ENCODE results near the gene LRRC73. TPM values are rescaled to one million over a fixed set of nuclear protein-coding genes. Genes with fewer than 3 reads are reported as not detected.

LRRC73 gene
- total RNA-seq, 1 experiment from 2014 or later = 0.58 TPM

GRCh38 chr6:43478008-43478372 lies 32.2 kb downstream of the LRRC73 start:
- H3K9me3 ChIP-seq (ENCODE audit: low read depth, low read length, poor library complexity, severe bottlenecking) = no peaks in the 10 kb centered on the region
- no peaks in the 10 kb centered on the region for H3K36me3 ChIP-seq (ENCODE audit: insufficient read depth, low read length, poor library complexity, severe bottlenecking)
- intact Hi-C loops (cut with micrococcal nuclease; ENCODE audit: unreplicated experiment) = no loop called here
- ChIA-PET CTCF (interaction anchor here (0.5 to 0.7 kb wide), 2 partner anchors 15 to 219 kb away, joined by 3 read pairs; no protein-coding TSS in a partner anchor), POLR2A (ENCODE audit: low non-redundant PET) (interaction anchor here (0.6 kb wide), 1 partner anchor 611 kb away, joined by 5 read pairs; no protein-coding TSS in a partner anchor)
- DNase-seq (ENCODE audit: low spot score) = no peak
- peak overlapping the region; percentile 89 for H3K27ac ChIP-seq (ENCODE audit: low read depth, low read length, poor library complexity, severe bottlenecking)
- H3K4me1 ChIP-seq (ENCODE audit: insufficient read depth, low read length, poor library complexity, severe bottlenecking) = peaks cover 33% of the 10 kb centered on the region
- TF ChIP-seq EZH2 (IDR thresholded peaks at IDR 0.05; ENCODE audit: borderline replicate concordance, low read depth, low read length, poor library complexity, severe bottlenecking) = no peak
- TF ChIP-seq, protein P1, sequence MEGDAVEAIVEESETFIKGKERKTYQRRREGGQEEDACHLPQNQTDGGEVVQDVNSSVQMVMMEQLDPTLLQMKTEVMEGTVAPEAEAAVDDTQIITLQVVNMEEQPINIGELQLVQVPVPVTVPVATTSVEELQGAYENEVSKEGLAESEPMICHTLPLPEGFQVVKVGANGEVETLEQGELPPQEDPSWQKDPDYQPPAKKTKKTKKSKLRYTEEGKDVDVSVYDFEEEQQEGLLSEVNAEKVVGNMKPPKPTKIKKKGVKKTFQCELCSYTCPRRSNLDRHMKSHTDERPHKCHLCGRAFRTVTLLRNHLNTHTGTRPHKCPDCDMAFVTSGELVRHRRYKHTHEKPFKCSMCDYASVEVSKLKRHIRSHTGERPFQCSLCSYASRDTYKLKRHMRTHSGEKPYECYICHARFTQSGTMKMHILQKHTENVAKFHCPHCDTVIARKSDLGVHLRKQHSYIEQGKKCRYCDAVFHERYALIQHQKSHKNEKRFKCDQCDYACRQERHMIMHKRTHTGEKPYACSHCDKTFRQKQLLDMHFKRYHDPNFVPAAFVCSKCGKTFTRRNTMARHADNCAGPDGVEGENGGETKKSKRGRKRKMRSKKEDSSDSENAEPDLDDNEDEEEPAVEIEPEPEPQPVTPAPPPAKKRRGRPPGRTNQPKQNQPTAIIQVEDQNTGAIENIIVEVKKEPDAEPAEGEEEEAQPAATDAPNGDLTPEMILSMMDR (conservative IDR thresholded peaks at IDR 0.05; ENCODE audit: low read depth, low read length) = no peak
- TSS peak; percentile 54 for BruUV-seq (replicated peaks)
- H3K27me3 ChIP-seq (replicated peaks; ENCODE audit: insufficient read depth, low read depth, low read length, poor library complexity) = no peaks in the 10 kb centered on the region
- peak overlapping the region; percentile 74 for H3K4me3 ChIP-seq (ENCODE audit: low read depth, low read length, poor library complexity, severe bottlenecking)

DNA sequence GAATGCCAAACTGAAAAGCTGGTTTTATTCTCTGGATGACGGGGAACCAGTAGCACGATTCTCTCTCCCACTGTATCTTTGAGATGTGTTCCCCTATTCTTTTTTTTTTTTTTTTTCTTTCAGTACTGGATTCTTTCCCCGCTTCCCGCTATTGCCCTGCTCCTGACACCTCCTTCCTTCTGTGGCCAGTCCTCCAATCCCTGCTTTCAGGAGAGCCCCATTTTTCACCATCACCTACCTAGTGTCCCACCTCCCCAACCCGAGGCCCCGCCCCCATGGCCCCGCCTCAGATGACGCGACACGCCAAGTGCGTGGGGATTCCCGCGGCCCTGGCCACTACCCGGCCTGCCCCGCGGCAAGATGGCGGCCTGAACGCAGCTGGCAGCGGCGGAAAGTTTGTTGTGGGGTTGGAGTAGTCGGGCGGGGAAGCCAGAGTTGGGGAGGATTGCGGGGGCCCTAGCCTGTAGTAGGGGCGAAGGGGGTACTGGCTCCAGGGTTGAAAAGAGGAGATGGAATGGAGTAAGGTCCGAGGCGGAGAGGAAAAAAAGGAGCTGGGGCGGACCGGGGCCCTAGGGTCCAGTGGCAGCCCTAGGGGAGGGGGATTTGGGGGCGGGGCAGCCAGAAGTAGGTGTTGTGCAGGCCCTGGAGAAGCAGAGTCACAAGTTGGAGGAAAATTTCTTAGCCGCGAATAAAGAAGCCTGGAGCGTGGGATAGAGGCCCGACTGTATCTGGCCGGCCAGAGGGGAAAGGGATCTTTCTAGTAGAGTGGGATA lies 32.7 kb downstream of the LRRC73 start, which contains the start of gene TJAP1:
Gene TJAP1 (plus strand): TSS at position 336 of the 773 bp plus-strand sequence. CDS start 21,432 bp downstream, outside the sequence.
- DNase-seq (ENCODE audit: low spot score) = peak; percentile 94
- H3K36me3 ChIP-seq (ENCODE audit: insufficient read depth, low read length, poor library complexity, severe bottlenecking) = no peaks in the 10 kb centered on the region
- H3K27ac ChIP-seq (ENCODE audit: low read depth, low read length, poor library complexity, severe bottlenecking) = peak within 1 kb of the TSS; percentile 89
- no peaks in the 10 kb centered on the region for H3K9me3 ChIP-seq (ENCODE audit: low read depth, low read length, poor library complexity, severe bottlenecking)
- ChIA-PET CTCF (interaction anchor here (0.5 to 0.7 kb wide), 2 partner anchors 16 to 218 kb away, joined by 3 read pairs; no protein-coding TSS in a partner anchor), POLR2A (ENCODE audit: low non-redundant PET) (interaction anchor here (0.6 to 0.7 kb wide), 2 partner anchors 353 to 611 kb away, joined by 5 to 6 read pairs; no protein-coding TSS in a partner anchor)
- no TSS peak for BruUV-seq (replicated peaks)
- peak within 1 kb of the TSS; percentile 74 for H3K4me3 ChIP-seq (ENCODE audit: low read depth, low read length, poor library complexity, severe bottlenecking)
- peaks cover 33% of the 10 kb centered on the region for H3K4me1 ChIP-seq (ENCODE audit: insufficient read depth, low read length, poor library complexity, severe bottlenecking)
- TF ChIP-seq, protein P1 (conservative IDR thresholded peaks at IDR 0.05; ENCODE audit: low read depth, low read length) = no peak
- TF ChIP-seq EZH2 (IDR thresholded peaks at IDR 0.05; ENCODE audit: borderline replicate concordance, low read depth, low read length, poor library complexity, severe bottlenecking) = no peak
- intact Hi-C loops (cut with micrococcal nuclease; ENCODE audit: unreplicated experiment) = no loop called here
- no peaks in the 10 kb centered on the region for H3K27me3 ChIP-seq (replicated peaks; ENCODE audit: insufficient read depth, low read depth, low read length, poor library complexity)

- POLR2A ChIA-PET (ENCODE audit: low non-redundant PET) = interaction anchor here (0.7 kb wide), 1 partner anchor 352 kb away, joined by 6 read pairs; no protein-coding TSS in a partner anchor
- TF ChIP-seq EZH2 (IDR thresholded peaks at IDR 0.05; ENCODE audit: borderline replicate concordance, low read depth, low read length, poor library complexity, severe bottlenecking) = no peak
- TF ChIP-seq, protein P1 (conservative IDR thresholded peaks at IDR 0.05; ENCODE audit: low read depth, low read length) = no peak
- intact Hi-C loops (cut with micrococcal nuclease; ENCODE audit: unreplicated experiment) = no loop called here
- Histone ChIP-seq H3K4me3 (ENCODE audit: low read depth, low read length, poor library complexity, severe bottlenecking) (peak overlapping the region; percentile 74), H3K9me3 (ENCODE audit: low read depth, low read length, poor library complexity, severe bottlenecking) (no peaks in the 10 kb centered on the region), H3K36me3 (ENCODE audit: insufficient read depth, low read length, poor library complexity, severe bottlenecking) (no peaks in the 10 kb centered on the region), H3K27me3 (replicated peaks; ENCODE audit: insufficient read depth, low read depth, low read length, poor library complexity) (no peaks in the 10 kb centered on the region), H3K27ac (ENCODE audit: low read depth, low read length, poor library complexity, severe bottlenecking) (peak overlapping the region; percentile 89), H3K4me1 (ENCODE audit: insufficient read depth, low read length, poor library complexity, severe bottlenecking) (peaks cover 33% of the 10 kb centered on the region)
- DNase-seq (ENCODE audit: low spot score) = no peak
- BruUV-seq (replicated peaks) = no TSS peak
- CTCF ChIA-PET = no interaction called here
Observed at GRCh38 chr6:43476746-43477145, 33.4 kb downstream of the LRRC73 start.

All from A673 (cell line).